CD14-positive monocyte (primary cell): ENCODE data around the gene MYH7. TPM values are rescaled to one million over a fixed set of nuclear protein-coding genes. Genes with fewer than 3 reads are reported as not detected.

Experiments
- DNase-seq, 3 donors: peaks; one replicate each; pipeline ENCODE4 v3.0.0-alpha.2; 2011 to 2022
- H2AFZ ChIP-seq: 2 replicates; pipeline ENCODE4 v1.6.0; 2012; ENCODE audit warnings: mild to moderate bottlenecking, low read depth, low read length, inconsistent platforms; ENCODE audit not compliant: insufficient read depth, poor library complexity, severe bottlenecking
- H3K27ac ChIP-seq, 2 donors: 1 replicate in 1 of 2; 2 replicates in 1 of 2; pipeline ENCODE4 v1.5.1; 2012 to 2013; ENCODE audit warnings: low read length in 2 of 2, control low read depth in 1 of 2, inconsistent platforms in 1 of 2, low read depth in 1 of 2, mild to moderate bottlenecking in 1 of 2
- H3K27me3 ChIP-seq, 2 donors: one replicate each; pipeline versions ENCODE4 v1.6.0 to v1.6.1; 2011 to 2013; ENCODE audit warnings: low read length in 2 of 2; ENCODE audit not compliant: control insufficient read depth in 2 of 2, insufficient read depth in 2 of 2
- H3K36me3 ChIP-seq, 2 donors: replicated peaks in 1 of 2; 1 replicate in 1 of 2; 2 replicates in 1 of 2; pipeline versions ENCODE4 v1.5.1 to v1.6.1; 2012 to 2013; ENCODE audit warnings: low read length in 2 of 2, control low read depth in 1 of 2, inconsistent platforms in 1 of 2, mild to moderate bottlenecking in 1 of 2; ENCODE audit not compliant: insufficient read depth in 2 of 2, control insufficient read depth in 1 of 2
- H3K4me1 ChIP-seq, 2 donors: 1 replicate in 1 of 2; 2 replicates in 1 of 2; pipeline versions ENCODE4 v1.5.1 to v1.6.1; 2012 to 2013; ENCODE audit warnings: low read length in 2 of 2, control low read depth in 1 of 2, inconsistent platforms in 1 of 2, mild to moderate bottlenecking in 1 of 2, moderate library complexity in 1 of 2; ENCODE audit not compliant: insufficient read depth in 2 of 2, control insufficient read depth in 1 of 2
- H3K4me2 ChIP-seq: replicated peaks from 2 replicates; pipeline ENCODE3; 2012; ENCODE audit warnings: low read length, moderate library complexity, mild to moderate bottlenecking; ENCODE audit not compliant: poor library complexity, severe bottlenecking; ENCODE audit errors: extremely low read depth
- H3K4me3 ChIP-seq, 3 experiments: fragments of 200-600 bp in 1 of 3; sonication (generic) in 1 of 3; replicated peaks in 1 of 3; 1 replicate in 2 of 3; 2 replicates in 1 of 3; pipeline ENCODE4 v1.5.1; 2011 to 2013; ENCODE audit warnings: low read length in 3 of 3, mild to moderate bottlenecking in 3 of 3, control low read depth in 2 of 3, low read depth in 2 of 3, inconsistent platforms in 1 of 3, moderate library complexity in 1 of 3
- H3K79me2 ChIP-seq: 2 replicates; pipeline ENCODE4 v1.6.0; 2012; ENCODE audit warnings: mild to moderate bottlenecking, control low read depth, inconsistent platforms, low read length, moderate library complexity; ENCODE audit not compliant: insufficient read depth
- H3K9ac ChIP-seq: 2 replicates; pipeline ENCODE4 v1.6.0; 2017; ENCODE audit warnings: low read length, mild to moderate bottlenecking; ENCODE audit not compliant: insufficient read depth, poor library complexity, severe bottlenecking
- H3K9me3 ChIP-seq, 2 donors: replicated peaks in 1 of 2; 1 replicate in 1 of 2; 2 replicates in 1 of 2; pipeline versions ENCODE4 v1.5.1 to v1.6.1; 2012 to 2013; ENCODE audit warnings: low read length in 2 of 2, control low read depth in 1 of 2; ENCODE audit not compliant: control insufficient read depth in 1 of 2, insufficient read depth in 1 of 2
- H4K20me1 ChIP-seq: 2 replicates; pipeline ENCODE4 v1.6.0; 2012; ENCODE audit warnings: mild to moderate bottlenecking, low read length, control low read depth, moderate library complexity; ENCODE audit not compliant: insufficient read depth
- H3K27ac Mint-ChIP-seq, 7 donors: one replicate each; pipeline ENCODE4 v1.8.0; 2020; ENCODE audit warnings: mild to moderate bottlenecking in 7 of 7, mixed read lengths in 7 of 7, moderate library complexity in 6 of 7, inconsistent platforms in 2 of 7
- H3K27me3 Mint-ChIP-seq, 3 donors: one replicate each; pipeline ENCODE4 v1.8.0; 2021 to 2022; ENCODE audit warnings: low read depth in 3 of 3, mild to moderate bottlenecking in 3 of 3, mixed read lengths in 3 of 3, moderate library complexity in 3 of 3, inconsistent platforms in 1 of 3
- H3K36me3 Mint-ChIP-seq, 2 donors: one replicate each; pipeline ENCODE4 v1.8.0; 2020; ENCODE audit warnings: mixed read lengths in 2 of 2, inconsistent platforms in 1 of 2, mild to moderate bottlenecking in 1 of 2
- H3K4me1 Mint-ChIP-seq: one replicate; pipeline ENCODE4 v1.8.0; 2020; ENCODE audit warnings: mild to moderate bottlenecking, mixed read lengths
- H3K4me3 Mint-ChIP-seq, 2 donors: one replicate each; pipeline ENCODE4 v1.8.0; 2020; ENCODE audit warnings: mild to moderate bottlenecking in 2 of 2, mixed read lengths in 2 of 2, moderate library complexity in 1 of 2
- H3K9me3 Mint-ChIP-seq, 7 donors: one replicate each; pipeline ENCODE4 v1.8.0; 2020 to 2022; ENCODE audit warnings: mixed read lengths in 7 of 7, mild to moderate bottlenecking in 6 of 7, moderate library complexity in 6 of 7, inconsistent platforms in 2 of 7
- WGBS: methylation state at CpG from one replicate; pipeline ENCODE4 v1.1.5; 2013; ENCODE audit warnings: missing lambda C conversion rate; ENCODE audit not compliant: insufficient coverage; 5-methylcytosine and 5-hydroxymethylcytosine counted together
- intact Hi-C, 2 donors: fragments of 100-400 bp; cut with micrococcal nuclease; formaldehyde crosslinking; loops; one replicate each; pipeline versions ENCODE4 v1.15.0 to v1.15.1; 2023
- polyA plus RNA-seq, 3 donors: library from polyadenylated mRNA; depleted of rRNA in 1 of 3; unstranded in 2 of 3; stranded (reverse) in 1 of 3; fragments of 300-500 nt in 2 of 3; fragments of >200 nt in 1 of 3; fragmentation: Illumina TruSeq in 2 of 3; gene quantifications; 1 replicate in 2 of 3; 2 replicates in 1 of 3; pipeline ENCODE4 v1.2.3, GENCODE V29; 2012 to 2021
- TF ChIP-seq, protein P1 (sequence below): fragments of 200-600 bp; IDR thresholded peaks from one replicate; pipeline ENCODE4 v1.8.0; 2022; ENCODE audit warnings: antibody characterized with exemption, mild to moderate bottlenecking

The MYH7 gene
- polyA plus RNA-seq, 3 donors: not detected

GRCh38 chr14:23432946-23433345, 2.5 kb downstream of the MYH7 start:
- Histone ChIP-seq H3K27me3 (no peaks in the 10 kb centered on the region), H3K79me2 (no peaks in the 10 kb centered on the region), H3K9me3 (no peaks in the 10 kb centered on the region), H3K9ac (no peak overlapping the region), H3K4me3 (no peak overlapping the region), H3K27ac (no peak overlapping the region), H3K4me1 (no peaks in the 10 kb centered on the region), H3K36me3 (no peaks in the 10 kb centered on the region), H4K20me1 (no peaks in the 10 kb centered on the region), H2AFZ (no peak overlapping the region), H3K4me2 (no peak overlapping the region)
- intact Hi-C loops: no loop called here
- 91% methylated on average over 7 of the region's 10 CpGs for WGBS
- TF ChIP-seq, protein P1, sequence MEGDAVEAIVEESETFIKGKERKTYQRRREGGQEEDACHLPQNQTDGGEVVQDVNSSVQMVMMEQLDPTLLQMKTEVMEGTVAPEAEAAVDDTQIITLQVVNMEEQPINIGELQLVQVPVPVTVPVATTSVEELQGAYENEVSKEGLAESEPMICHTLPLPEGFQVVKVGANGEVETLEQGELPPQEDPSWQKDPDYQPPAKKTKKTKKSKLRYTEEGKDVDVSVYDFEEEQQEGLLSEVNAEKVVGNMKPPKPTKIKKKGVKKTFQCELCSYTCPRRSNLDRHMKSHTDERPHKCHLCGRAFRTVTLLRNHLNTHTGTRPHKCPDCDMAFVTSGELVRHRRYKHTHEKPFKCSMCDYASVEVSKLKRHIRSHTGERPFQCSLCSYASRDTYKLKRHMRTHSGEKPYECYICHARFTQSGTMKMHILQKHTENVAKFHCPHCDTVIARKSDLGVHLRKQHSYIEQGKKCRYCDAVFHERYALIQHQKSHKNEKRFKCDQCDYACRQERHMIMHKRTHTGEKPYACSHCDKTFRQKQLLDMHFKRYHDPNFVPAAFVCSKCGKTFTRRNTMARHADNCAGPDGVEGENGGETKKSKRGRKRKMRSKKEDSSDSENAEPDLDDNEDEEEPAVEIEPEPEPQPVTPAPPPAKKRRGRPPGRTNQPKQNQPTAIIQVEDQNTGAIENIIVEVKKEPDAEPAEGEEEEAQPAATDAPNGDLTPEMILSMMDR: no peak
- Mint-ChIP-seq H3K27me3 (peaks cover 3 to 8% (median 6%) of the 10 kb centered on the region in 3 donors), H3K27ac (no peak overlapping the region), H3K4me1 (no peaks in the 10 kb centered on the region), H3K36me3 (no peaks in the 10 kb centered on the region), H3K9me3 (no peaks in the 10 kb centered on the region), H3K4me3 (no peak overlapping the region)
- DNase-seq: no peak

GRCh38 chr14:23432102-23432925, 3.1 kb downstream of the MYH7 start:
- no peaks in the 10 kb centered on the region for H3K36me3 Mint-ChIP-seq
- Histone ChIP-seq H3K4me3 (no peak overlapping the region), H4K20me1 (no peaks in the 10 kb centered on the region), H3K79me2 (no peaks in the 10 kb centered on the region), H3K27me3 (no peaks in the 10 kb centered on the region), H3K27ac (no peak overlapping the region), H3K9me3 (no peaks in the 10 kb centered on the region), H2AFZ (no peak overlapping the region), H3K4me2 (no peak overlapping the region), H3K9ac (no peak overlapping the region), H3K4me1 (no peaks in the 10 kb centered on the region), H3K36me3 (no peaks in the 10 kb centered on the region)
- WGBS: 95% methylated on average over 13 of the region's 17 CpGs
- peaks cover 3 to 8% (median 8%) of the 10 kb centered on the region in 3 donors for H3K27me3 Mint-ChIP-seq
- H3K4me1 Mint-ChIP-seq: no peaks in the 10 kb centered on the region
- H3K27ac Mint-ChIP-seq: no peak overlapping the region
- TF ChIP-seq, protein P1: no peak
- H3K9me3 Mint-ChIP-seq: no peaks in the 10 kb centered on the region
- intact Hi-C loops: no loop called here
- DNase-seq: no peak
- H3K4me3 Mint-ChIP-seq: no peak overlapping the region
